GM18511 (cell line): ENCODE data around the gene LPAR5.
"Not testable (repeated sequence)": the region's sequence is repeated elsewhere in the genome, so short reads cannot be mapped to it uniquely, and the experiment has no call there.

ENCODE experiments used
- ATAC-seq: cut with Tn5 transposase; IDR thresholded peaks from one replicate; pipeline ENCODE4 v1.9.1; 2021; ENCODE audit warnings: mild to moderate bottlenecking, moderate library complexity; ENCODE audit not compliant: unreplicated experiment

Gene LPAR5

DNA sequence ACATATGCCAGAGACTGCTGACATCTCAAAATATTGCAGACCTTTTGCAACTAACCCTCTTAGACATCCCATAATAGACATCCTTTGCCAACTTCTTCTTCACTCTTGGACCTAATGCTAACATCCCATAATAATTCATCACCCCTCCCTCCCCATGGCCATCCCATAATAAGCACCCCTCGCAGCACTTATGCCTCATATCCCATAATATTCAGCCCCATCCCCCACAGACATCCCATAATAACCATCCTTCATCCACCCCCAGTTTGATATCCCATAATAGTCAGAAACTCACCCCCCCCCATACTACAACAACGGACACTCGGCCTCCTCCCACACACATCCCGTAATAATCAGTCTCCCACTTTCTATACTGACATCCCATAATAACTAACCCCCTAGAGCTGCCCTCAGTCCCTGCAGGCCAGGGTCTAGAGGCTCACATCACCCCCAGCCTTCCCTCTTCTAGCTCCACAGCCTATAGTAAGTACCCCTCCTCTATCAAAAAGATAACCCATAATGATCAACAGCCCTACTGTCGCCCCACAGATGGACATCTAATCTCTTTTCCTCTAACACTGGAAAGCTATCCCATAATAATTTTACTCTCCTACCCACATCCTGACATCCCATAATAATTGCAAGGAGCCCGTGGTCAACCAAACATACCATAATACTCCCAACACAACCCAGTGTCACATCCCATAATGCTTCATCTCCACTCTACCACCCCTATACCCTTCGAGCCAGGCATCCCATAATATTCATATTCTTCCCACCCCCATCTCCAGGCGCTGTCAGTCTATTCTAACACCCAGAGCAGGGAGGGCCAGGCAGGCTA lies 27.8 kb downstream of the LPAR5 start:
- peak; percentile 47 for ATAC-seq

DNA sequence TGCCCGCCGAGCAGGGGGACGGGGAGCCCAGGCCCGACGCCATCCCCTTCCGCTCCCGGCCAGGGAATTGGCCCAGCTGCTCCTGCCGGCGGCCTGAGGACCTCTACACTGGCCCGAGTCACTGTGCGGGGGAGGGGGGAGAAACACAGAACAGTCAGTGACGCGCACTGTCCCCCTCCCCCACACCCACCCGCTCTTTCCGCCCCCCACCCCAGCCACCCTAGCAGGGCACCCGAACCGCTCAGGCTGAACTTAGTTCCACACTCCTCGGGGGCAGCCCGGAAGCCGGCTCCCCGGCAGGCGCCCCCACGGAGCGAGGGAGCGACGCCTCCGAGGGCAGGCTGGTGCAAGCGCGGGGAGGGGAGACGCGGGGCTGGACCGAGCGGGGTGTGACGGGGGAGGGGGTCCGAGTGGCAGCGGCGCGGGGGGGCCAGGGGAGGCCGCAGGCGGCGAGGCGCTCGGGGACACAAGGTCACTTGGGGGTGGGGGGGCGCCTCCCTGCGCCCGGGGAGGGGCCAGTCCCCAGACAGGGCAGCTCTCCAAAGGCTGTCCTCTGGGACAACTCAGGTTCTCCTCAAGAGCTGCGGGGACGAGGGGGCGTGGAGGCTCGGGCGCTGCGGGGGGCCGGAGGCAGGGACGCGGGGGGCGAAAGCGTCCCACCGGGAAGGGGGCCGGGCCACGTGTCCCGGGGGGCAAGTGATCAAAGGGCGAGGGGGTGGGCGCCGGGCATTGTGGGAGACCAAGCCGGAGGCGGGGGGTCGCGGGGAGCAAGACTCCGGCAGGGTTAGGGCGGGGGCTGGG lies 29.2 kb downstream of the LPAR5 start:
- ATAC-seq: no peak

DNA sequence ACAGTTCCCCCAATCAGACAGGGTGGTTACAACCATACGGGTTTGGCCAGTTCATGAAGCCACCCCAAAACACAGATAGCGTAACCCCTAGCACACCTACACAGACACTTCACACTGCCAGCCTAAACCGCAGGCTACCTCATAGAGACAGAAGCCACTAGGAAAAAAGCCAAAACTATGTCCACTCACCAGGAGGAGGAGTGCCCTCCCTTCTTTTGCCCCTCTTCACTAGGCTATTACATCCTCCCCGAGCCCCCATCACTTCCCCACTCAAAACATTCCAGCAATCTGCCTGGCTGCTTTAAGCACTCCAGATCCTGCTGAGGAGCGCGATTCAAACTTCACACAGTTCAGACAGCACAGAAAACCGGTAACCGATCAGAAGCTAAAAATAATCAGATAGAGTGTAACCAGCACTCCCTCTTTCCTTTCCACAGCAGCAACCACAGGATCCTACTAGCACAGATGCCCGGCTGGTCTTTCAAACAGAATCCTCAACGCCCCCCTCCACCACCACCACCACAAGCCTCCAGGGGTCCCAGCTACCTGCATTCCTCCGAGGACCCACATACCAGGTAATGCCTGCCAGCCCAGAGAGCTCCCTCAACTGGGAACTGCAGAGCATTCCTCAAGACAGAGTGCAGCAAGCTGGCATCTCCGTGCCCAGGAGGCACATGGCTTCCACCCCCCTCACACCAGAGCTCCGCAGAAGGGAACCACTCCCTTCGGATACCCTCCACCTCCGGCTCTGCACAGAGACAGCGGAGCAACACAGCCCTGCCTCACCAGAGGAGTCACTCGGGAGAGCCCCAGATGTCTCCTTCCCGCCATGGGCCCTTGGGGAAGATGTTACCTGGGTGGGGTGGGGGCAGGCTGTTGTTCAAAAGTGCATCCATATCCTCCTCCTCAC lies 30.1 kb downstream of the LPAR5 start:
- no peak for ATAC-seq

DNA sequence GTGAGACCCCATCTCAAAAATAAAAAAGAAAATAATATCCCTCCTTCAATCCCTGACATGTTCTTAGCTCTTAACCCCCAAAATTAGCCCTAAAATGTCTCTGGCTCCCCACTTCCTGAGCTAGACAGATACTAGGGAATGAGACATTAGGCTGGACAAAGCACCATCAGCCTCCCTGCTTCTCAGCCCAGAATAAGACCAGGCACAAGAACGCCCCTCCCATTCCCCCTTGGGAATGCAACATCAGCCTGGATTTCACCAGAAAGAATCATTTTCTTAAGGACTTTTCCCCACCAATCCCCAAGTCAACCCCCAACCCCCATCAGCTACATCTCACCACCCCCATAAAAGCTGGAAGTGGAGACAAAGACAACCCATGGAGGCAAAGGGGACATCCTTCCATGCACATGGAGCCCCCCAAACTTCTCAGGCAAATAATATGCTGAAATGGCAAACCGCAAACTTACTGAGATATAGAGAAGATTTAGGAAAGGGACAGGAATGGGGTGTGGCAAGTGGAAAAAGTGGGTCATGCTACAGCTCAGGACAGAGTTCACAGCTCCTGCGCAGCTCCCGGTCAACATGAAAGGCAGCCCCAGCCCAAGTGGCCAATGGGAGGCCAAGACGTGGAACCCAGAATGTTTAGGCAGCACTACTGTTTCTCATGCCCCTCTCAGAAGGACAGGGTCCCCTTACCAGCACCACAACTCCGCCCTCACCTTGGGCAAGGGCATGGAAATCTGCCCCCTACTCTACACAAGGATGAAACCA lies 31.3 kb downstream of the LPAR5 start:
- no peak for ATAC-seq

DNA sequence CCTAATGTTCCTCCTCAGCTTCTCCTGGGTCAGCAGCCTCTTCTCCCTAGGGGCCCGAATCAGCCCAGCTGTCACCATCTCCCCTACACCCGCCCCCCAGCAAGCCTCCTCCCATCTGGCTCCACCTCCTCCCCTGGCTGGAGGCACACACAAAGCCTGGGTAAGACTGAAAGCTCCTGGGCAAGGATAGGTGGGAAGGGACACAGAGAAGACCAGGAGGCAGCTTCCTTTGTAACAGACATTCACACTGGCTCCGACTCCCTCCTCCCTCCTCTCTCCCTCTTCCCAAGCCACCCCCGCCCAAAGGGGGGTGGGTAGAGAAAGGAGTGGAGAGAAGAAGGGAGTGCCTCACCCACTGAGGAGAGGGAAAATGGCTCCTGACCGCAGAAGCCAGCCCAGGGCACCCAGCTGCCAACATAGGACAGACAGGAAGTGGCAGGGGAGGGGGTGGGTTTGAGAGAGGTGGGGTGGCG lies 32.6 kb downstream of the LPAR5 start:
- no peak for ATAC-seq

DNA sequence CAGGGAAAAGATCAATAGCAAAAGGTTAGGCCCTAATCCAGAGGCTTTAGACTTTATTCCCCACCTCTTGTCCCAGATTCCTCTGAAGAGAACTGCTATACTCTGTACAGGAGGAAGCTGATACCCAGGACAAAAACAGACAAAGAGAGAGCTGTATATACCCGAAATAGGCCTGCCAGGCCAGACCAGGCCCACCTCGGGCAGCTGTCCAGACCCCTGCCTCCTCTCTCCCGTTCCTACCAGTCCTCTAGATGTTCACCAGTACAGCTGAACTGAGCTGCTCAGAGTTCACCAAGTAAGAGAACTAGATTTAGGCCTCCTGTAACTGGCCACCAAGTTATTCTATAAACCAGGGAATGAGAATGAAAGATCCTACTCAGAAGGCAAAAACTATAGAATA lies 33.2 kb downstream of the LPAR5 start:
- ATAC-seq: no peak

DNA sequence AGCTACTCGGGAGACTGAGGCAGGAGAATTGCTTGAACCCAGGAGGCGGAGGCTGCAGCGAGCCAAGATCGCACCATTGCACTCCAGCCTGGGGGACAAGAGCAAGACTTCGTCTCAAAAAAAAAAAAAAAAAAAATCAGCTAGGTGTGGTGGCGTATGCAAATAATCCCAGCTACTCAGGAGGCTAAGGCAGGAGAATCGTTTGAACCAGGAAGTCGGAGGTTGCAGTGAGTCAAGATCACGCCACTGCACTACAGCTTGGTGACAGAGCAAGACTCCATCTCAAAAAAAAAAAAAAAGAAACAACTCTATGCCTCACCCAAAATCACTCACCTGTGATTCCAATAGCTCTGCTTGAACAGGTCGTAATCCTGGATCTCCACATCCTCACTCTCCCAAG lies 40.1 kb downstream of the LPAR5 start:
- ATAC-seq: not testable (repeated sequence)

DNA sequence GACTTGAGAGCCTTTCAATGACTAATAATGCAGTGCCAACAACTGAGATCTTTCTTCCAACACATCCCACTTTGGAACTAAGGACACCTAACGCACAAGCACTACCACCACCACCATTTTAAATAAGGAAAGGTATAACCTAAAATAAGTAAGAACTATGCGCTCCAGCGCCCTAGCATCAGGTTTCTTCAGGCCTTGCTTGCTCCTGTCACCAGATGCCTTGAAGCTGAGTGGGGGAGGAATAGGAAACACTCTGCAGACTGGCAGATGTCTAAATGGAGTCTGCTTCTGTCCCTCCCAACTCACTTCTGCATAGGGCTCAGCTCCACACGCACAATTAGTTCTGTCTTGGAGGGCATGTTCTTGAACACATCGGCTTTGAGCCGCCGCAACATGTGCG lies 43.7 kb downstream of the LPAR5 start:
- no peak for ATAC-seq

DNA sequence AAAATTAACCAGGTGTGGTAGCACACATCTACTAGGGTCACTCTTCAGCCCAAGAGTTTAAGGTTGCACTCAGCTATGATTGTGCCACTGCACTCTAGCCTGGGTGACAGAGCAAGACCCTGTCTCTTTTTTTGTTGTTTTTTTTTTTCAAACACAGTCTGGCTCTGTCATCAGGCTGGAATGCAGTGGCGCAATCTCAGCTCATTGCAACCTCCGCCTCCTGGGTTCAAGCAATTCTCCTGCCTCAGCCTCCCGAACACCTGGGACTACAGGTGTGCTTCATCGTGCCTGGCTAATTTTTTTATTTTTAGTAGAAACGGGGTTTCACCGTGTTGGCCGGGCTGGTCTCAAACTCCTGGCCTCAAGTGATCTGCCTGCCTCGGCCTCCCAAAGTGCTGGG lies 49.2 kb downstream of the LPAR5 start:
- ATAC-seq: not testable (repeated sequence)

DNA sequence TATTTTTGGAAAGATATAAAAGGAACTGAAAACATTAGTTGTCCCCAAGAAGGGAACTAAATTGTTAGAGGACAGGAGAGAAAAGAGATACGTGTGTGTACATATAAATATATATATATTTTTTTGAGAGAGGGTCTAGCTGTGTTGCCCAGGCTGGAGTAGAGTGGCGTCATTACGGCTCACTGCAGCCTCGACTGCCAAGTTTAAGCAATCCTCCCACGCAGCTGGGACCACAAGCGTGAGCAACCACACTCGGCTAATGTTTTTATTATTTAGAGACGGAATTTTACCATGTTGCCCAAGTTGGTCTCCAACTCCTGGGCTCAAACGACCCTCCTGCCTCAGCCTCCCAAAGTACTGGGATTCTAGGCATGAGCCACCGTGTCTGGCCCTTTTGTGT lies 51.5 kb downstream of the LPAR5 start:
- no peak for ATAC-seq

DNA sequence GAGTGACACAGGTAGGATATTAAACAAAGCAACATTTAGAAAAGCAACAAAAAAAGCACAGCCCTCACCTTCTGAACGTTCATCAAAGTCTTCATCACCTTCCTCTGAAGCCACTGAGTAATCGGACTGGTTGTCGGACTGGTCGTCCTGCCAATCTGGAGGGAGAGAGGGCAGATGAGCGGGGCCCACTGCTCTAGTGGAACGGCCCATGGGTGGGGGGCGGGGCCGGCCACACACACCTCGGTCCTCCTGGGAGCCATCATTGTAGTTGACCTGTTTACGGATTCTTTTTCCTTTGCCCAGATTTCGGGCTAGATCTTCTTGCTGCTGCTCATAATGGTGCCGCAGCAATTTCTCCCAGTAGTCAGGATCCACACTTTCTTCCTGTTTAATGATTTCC lies 52.8 kb downstream of the LPAR5 start:
- ATAC-seq: no peak

DNA sequence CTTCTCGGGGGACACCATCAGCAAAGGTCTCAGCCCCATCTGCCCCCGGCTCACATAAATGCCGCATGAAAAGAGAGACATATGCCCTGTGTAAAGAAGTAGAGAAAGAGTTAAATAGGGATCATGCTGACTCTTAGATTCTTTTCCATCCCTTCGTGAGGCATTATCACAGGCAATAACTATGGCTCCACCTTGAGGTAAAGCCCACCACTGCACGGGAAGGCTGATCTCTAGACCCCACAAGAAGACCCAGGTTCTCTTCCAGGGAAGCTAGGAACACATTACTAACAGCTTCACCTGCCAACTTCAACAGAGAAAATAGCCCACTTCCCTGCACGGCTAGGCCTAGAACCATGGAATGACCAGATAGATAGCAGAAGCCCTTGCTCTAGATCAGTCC lies 53.6 kb downstream of the LPAR5 start:
- ATAC-seq: no peak

DNA sequence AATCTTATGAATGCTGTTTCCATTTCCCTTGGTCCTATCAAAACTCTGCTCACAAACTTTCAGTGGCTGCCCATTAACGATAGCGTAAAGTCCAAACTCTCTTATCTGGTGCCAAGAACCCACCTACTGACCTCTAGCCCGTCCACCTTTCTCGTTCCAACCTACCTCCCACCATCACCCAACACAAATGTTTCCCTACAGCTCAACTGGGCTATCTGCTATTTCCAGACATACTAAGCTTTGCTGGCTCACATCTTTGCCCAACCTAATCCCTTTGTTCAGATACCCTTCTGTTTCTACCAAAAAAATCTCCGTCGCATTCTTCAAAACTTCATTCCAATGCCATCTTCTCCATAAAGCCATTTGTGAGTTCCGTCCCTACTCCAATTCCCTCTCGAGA lies 60.1 kb downstream of the LPAR5 start:
- no peak for ATAC-seq

DNA sequence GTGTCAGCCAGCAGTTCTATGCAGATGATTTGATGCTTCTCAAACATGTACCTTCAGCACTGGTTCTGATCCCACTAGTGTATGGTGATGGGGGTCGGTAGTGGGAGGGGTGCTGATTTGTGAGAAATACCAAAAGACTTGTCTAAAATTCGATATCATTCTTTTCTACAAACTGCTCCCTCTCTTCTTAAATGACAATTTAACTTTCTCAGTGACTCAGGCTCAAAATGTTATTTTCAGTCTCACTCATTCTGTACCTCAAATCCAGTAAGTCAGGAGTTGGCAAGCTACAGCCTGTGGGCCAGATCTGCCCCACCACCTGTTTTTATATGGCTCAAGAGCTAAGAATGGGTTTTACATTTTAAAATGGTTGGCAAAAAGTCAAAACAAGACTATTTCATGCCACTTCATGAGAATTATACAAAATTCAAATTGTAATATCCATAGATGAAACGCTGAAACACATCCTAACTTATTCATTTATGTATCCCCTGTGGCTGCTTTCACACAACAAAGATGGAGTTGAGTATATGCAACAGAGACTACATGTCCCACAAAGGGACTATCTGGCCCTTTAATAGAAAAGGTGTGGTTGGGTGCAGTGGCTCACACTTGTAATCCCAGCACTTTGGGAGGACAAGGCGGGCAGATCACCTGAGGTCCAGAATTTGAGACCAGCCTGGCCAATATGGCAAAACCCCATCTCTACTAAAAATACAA lies 61.0 kb downstream of the LPAR5 start:
- ATAC-seq: no peak

DNA sequence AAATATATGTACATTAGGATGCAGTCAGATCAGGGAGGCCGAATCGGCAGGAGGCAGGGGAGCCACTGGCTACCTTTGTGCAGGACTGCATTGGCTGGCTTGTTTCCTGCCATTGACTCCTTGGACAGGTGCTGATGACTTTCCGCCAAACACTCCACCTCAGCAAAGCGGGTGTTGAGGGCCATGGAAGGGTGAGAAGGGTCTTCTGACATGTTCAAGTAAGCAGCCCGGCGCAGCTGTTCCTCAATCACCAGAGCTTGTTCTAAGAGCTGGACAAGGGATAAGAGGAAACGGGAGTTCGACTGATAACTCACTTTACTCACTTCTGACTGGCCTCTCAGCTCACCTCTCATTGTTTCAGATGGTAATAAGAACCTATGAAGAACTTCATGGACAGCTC lies 62.8 kb downstream of the LPAR5 start:
- ATAC-seq: no peak

DNA sequence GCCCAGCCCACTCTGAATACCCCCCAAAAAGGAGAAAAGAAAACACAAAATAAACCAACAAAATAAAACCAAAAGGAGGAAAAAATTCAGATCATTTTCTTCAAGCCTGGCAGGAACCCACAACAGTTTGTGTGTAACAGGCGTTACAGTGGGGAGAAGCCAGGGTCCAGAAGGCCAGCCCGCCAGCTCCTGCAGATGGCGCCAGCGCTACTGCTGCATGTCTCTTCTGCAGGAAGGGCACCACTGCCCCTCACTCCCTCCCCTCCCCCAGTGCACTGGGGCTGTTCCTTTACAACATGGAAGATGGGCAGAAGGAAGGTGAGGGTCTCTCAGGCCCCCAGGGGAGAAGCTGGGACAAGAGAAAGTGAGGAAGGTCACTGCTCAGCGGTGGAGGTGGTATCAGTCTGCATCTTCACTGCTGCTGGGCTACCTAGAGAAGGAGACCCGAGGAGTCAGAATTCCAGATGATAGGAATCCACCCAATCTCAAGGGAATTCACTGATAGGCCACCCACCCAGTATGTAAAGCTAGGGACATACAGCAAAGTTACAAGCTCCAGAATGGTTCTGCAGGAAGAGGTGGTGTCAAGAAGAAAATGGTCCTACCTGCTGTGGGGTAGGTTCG lies 65.4 kb downstream of the LPAR5 start:
- no peak for ATAC-seq

DNA sequence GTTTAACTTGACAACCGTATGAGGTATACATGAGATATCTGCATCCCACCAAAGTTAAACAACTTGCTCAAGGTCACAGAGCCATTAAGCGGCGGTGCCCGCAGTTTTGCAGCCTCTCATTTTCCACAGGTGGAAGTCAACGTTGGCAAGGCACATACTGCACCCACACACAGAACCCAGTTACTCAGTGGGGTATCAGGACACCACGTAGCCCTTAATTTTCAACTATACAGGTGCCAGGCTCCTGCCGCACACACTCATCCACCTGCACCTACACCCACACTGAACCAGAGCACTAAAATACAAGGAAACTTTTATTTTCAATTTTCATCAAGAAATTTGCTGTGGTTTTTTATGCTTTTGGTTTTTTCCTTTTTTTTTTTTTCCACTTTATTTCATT lies 66.0 kb downstream of the LPAR5 start:
- no peak for ATAC-seq

DNA sequence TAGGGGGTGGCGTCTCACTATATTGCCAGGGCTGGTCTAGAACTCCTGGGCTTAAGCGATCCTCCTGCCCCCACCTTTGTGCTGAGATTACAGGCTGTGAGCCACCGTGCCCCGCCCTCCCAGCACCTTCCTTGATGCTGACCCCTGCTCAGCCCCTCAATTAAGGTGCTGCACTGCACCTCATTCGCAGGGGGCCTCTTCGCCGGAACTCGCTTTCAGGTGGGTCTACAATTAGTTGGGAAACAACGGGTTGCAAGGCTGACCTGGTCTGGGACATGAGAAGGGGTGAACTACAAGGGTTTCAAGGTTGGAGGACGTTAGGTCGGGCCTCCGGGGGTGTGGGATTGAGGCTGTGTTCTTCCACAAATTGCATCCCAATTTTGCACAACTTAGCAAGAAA lies 66.4 kb downstream of the LPAR5 start:
- ATAC-seq: no peak
